ENCODE measurements around the gene NRDE2. TPM values are rescaled to one million over a fixed set of nuclear protein-coding genes. Genes with fewer than 3 reads are reported as not detected.

NRDE2 gene
- total RNA-seq, 1 experiment from 2014 or later: 16.5 TPM

DNA sequence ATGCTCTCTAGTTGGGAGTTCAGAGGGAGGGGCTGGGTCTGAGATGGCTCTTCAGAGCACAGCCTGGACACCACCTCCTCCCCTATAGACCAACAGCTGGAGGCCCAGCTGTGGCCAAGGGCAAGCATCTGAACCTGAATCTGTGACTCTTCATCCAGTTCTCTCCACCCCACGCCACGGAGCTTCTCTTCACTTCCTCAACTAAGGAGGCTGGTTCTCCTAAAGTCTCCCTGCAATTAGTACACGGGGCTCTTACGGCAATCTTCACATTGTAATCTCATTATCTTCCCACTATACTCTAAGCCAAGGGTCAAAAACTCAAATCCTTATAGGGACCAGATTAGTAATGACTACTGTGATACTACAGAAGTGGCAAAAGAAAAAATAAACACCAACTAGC is 9.8 kb downstream of the NRDE2 start:
- TF ChIP-seq POLR2AphosphoS5 (IDR thresholded peaks at IDR 0.05; ENCODE audit: low read depth, low read length) (no peak), TCF7L2 (IDR thresholded peaks at IDR 0.05; ENCODE audit: low read depth, low read length) (no peak), SIN3A (IDR thresholded peaks at IDR 0.05; ENCODE audit: borderline replicate concordance, insufficient read depth, low read depth, low read length) (no peak)
- TF ChIP-seq, protein P1, sequence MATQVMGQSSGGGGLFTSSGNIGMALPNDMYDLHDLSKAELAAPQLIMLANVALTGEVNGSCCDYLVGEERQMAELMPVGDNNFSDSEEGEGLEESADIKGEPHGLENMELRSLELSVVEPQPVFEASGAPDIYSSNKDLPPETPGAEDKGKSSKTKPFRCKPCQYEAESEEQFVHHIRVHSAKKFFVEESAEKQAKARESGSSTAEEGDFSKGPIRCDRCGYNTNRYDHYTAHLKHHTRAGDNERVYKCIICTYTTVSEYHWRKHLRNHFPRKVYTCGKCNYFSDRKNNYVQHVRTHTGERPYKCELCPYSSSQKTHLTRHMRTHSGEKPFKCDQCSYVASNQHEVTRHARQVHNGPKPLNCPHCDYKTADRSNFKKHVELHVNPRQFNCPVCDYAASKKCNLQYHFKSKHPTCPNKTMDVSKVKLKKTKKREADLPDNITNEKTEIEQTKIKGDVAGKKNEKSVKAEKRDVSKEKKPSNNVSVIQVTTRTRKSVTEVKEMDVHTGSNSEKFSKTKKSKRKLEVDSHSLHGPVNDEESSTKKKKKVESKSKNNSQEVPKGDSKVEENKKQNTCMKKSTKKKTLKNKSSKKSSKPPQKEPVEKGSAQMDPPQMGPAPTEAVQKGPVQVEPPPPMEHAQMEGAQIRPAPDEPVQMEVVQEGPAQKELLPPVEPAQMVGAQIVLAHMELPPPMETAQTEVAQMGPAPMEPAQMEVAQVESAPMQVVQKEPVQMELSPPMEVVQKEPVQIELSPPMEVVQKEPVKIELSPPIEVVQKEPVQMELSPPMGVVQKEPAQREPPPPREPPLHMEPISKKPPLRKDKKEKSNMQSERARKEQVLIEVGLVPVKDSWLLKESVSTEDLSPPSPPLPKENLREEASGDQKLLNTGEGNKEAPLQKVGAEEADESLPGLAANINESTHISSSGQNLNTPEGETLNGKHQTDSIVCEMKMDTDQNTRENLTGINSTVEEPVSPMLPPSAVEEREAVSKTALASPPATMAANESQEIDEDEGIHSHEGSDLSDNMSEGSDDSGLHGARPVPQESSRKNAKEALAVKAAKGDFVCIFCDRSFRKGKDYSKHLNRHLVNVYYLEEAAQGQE (IDR thresholded peaks at IDR 0.05; ENCODE audit: insufficient read depth in 1 of 2, low read depth in 2 of 2, low read length in 1 of 2): no peak
- TF ChIP-seq, protein P2, sequence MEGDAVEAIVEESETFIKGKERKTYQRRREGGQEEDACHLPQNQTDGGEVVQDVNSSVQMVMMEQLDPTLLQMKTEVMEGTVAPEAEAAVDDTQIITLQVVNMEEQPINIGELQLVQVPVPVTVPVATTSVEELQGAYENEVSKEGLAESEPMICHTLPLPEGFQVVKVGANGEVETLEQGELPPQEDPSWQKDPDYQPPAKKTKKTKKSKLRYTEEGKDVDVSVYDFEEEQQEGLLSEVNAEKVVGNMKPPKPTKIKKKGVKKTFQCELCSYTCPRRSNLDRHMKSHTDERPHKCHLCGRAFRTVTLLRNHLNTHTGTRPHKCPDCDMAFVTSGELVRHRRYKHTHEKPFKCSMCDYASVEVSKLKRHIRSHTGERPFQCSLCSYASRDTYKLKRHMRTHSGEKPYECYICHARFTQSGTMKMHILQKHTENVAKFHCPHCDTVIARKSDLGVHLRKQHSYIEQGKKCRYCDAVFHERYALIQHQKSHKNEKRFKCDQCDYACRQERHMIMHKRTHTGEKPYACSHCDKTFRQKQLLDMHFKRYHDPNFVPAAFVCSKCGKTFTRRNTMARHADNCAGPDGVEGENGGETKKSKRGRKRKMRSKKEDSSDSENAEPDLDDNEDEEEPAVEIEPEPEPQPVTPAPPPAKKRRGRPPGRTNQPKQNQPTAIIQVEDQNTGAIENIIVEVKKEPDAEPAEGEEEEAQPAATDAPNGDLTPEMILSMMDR (IDR thresholded peaks at IDR 0.05): no peak
- ATAC-seq (no peak), DNase-seq (ENCODE audit: low read depth, low spot score) (no peak)
- in situ Hi-C loops (cut with HindIII; ENCODE audit: low pct_unique_long_range_greater_than_20kb, low sequenced_read_pairs): no loop called here
- POLR2A ChIA-PET: no interaction called here
- no peak overlapping the region for H3K27ac ChIP-seq (ENCODE audit: low read length)
- no peaks in the 10 kb centered on the region for H3K9me3 ChIP-seq (ENCODE audit: control insufficient read depth, insufficient read depth, low read depth, low read length)
- no peaks in the 10 kb centered on the region for H3K27me3 ChIP-seq (ENCODE audit: control insufficient read depth, insufficient read depth, low read length)
- intact Hi-C loops (cut with micrococcal nuclease; ENCODE audit: unreplicated experiment): no loop called here
- no peaks in the 10 kb centered on the region for H3K4me1 ChIP-seq (ENCODE audit: control insufficient read depth, insufficient read depth, low read length)
- BruUV-seq (replicated peaks): no TSS peak
- H3K4me3 ChIP-seq (ENCODE audit: low read depth in 2 of 2, low read length in 2 of 2): no peak overlapping the region
- CTCF ChIA-PET: no interaction called here
- no peaks in the 10 kb centered on the region for H3K36me3 ChIP-seq (ENCODE audit: control insufficient read depth, insufficient read depth, low read length)

DNA sequence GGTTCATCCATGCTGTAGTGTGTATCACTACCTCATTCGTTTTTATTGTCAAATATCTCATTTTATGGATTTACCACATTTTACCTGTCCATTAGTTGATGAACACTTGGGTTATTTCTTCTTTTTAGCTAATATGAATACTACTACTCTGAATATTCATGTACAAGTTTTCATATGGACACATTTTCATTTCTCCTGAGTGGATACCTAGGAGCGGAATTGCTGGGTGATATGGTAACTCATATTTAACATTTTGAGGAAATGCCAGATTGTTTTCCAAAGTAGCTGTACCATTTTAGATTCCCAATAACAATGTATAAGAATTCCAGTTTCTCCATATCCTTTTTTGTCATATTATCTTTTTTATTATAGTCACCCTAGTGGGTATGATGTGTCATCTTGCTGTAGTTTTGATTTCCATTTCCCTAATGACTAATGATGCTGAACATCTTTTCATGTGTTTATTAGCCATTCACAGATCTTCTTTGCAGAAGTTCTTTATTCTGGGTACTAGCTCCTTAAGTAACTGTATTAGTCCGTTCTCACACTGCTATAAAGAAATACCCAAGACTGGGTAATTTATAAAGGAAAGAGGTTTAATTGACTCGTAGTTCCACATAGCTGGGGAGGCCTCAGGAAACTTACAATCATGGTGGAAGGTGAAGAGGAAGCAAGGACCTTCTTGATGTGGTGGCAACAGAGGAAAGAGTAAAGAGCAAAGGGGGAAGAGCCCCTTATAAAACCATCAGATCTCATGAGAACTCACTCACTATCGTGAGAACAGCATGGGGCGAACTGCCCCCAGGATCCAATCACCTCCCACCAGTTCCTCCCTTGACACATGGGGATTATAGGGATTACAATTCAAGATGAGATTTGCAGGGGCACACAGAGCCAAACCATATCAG is 11.9 kb downstream of the NRDE2 start:
- H3K36me3 ChIP-seq (ENCODE audit: control insufficient read depth, insufficient read depth, low read length): 0 out of 2 replicates have a peak, but pooled peaks cover 3% of the 10 kb centered on the region
- BruUV-seq (replicated peaks): no TSS peak
- H3K9me3 ChIP-seq (ENCODE audit: control insufficient read depth, insufficient read depth, low read depth, low read length): no peaks in the 10 kb centered on the region
- TF ChIP-seq, protein P2 (IDR thresholded peaks at IDR 0.05): no peak
- TF ChIP-seq TCF7L2 (IDR thresholded peaks at IDR 0.05; ENCODE audit: low read depth, low read length): no peak
- no peak for TF ChIP-seq SIN3A (IDR thresholded peaks at IDR 0.05; ENCODE audit: borderline replicate concordance, insufficient read depth, low read depth, low read length)
- TF ChIP-seq, protein P1 (IDR thresholded peaks at IDR 0.05; ENCODE audit: insufficient read depth in 1 of 2, low read depth in 2 of 2, low read length in 1 of 2): no peak
- TF ChIP-seq POLR2AphosphoS5 (IDR thresholded peaks at IDR 0.05; ENCODE audit: low read depth, low read length): no peak
- POLR2A ChIA-PET: no interaction called here
- H3K27ac ChIP-seq (ENCODE audit: low read length): no peak overlapping the region
- CTCF ChIA-PET: no interaction called here
- DNase-seq (ENCODE audit: low read depth, low spot score) (no peak), ATAC-seq (no peak)
- in situ Hi-C loops (cut with HindIII; ENCODE audit: low pct_unique_long_range_greater_than_20kb, low sequenced_read_pairs): no loop called here
- H3K4me3 ChIP-seq (ENCODE audit: low read depth in 2 of 2, low read length in 2 of 2): no peak overlapping the region
- intact Hi-C loops (cut with micrococcal nuclease; ENCODE audit: unreplicated experiment): no loop called here
- H3K4me1 ChIP-seq (ENCODE audit: control insufficient read depth, insufficient read depth, low read length): no peaks in the 10 kb centered on the region
- no peaks in the 10 kb centered on the region for H3K27me3 ChIP-seq (ENCODE audit: control insufficient read depth, insufficient read depth, low read length)
